Ascending aorta (tissue), 2 donors: ENCODE results near the gene H2AZ2. TPM values are rescaled to one million over a fixed set of nuclear protein-coding genes. Genes with fewer than 3 reads are reported as not detected.
"Not testable (repeated sequence)": the region's sequence is repeated elsewhere in the genome, so short reads cannot be mapped to it uniquely, and the experiment has no call there.

Source experiments
- DNase-seq, 2 donors: peaks; one replicate each; pipeline ENCODE4 v3.0.0-alpha.2; 2019; ENCODE audit warnings: low spot score in 2 of 2
- H3K27ac ChIP-seq, 2 donors: fragments of 200-600 bp; sonication (generic); one replicate each; pipeline ENCODE4 v1.5.1; 2016 to 2017; ENCODE audit warnings: mild to moderate bottlenecking in 1 of 2
- H3K27me3 ChIP-seq: fragments of 200-600 bp; sonication (generic); one replicate; pipeline ENCODE4 v1.5.1; 2017
- H3K36me3 ChIP-seq, 2 donors: fragments of 200-600 bp; sonication (generic); one replicate each; pipeline ENCODE4 v1.5.1; 2016
- H3K4me1 ChIP-seq, 2 donors: fragments of 200-600 bp; sonication (generic); one replicate each; pipeline ENCODE4 v1.5.1; 2016 to 2017; ENCODE audit warnings: mild to moderate bottlenecking in 1 of 2
- H3K4me3 ChIP-seq, 2 donors: fragments of 200-600 bp; sonication (generic); one replicate each; pipeline ENCODE4 v1.5.1; 2016 to 2017; ENCODE audit warnings: mild to moderate bottlenecking in 1 of 2
- H3K9me3 ChIP-seq, 2 donors: fragments of 200-600 bp; sonication (generic); one replicate each; pipeline ENCODE4 v1.5.1; 2016
- intact Hi-C: fragments of 100-400 bp; cut with DNase I; formaldehyde crosslinking; loops from one replicate; pipeline ENCODE4 v1.15.1; 2023
- total RNA-seq: library from RNA; depleted of rRNA; stranded (reverse); fragments of >200 nt; gene quantifications from one replicate; pipeline ENCODE4 v1.1.0, GENCODE V29; 2016
- TF ChIP-seq, protein P1 (sequence below), 3 experiments: fragments of 200-600 bp in 2 of 3; fragments of 450-650 bp in 1 of 3; sonication (generic) in 2 of 3; IDR thresholded peaks; one replicate each; pipeline ENCODE4 v1.5.1; 2016 to 2019; ENCODE audit warnings: antibody characterized with exemption in 3 of 3, mild to moderate bottlenecking in 1 of 3, moderate library complexity in 1 of 3

The H2AZ2 gene
- total RNA-seq, 1 donor from 2014 or later: 128 TPM

DNA sequence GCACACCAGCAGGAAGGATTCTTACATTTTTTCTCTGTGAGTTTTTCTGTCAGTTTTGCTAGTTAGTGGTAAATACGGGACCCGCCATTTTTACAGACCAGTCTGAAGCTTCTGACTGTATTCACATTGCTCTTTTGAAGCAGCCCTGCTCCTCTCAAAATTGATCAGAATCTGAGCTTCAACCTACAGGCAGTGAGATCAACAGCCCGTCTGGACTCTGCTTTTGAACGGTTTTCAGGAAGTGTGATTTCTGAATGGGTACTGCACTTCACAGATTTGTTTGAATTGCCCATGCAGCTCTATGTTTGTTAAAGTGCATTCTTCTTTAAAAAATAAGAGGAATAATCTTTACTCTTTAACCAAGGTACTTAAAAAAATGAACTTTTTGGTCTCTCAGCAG lies 28.5 kb upstream of the H2AZ2 start:
- Histone ChIP-seq H3K36me3 (peaks cover 0 to 3% of the 10 kb centered on the region in 2 donors), H3K27me3 (no peaks in the 10 kb centered on the region), H3K27ac (no peak overlapping the region), H3K9me3 (no peaks in the 10 kb centered on the region), H3K4me3 (no peak overlapping the region), H3K4me1 (peaks cover 4 to 9% of the 10 kb centered on the region in 2 donors)
- TF ChIP-seq, protein P1, sequence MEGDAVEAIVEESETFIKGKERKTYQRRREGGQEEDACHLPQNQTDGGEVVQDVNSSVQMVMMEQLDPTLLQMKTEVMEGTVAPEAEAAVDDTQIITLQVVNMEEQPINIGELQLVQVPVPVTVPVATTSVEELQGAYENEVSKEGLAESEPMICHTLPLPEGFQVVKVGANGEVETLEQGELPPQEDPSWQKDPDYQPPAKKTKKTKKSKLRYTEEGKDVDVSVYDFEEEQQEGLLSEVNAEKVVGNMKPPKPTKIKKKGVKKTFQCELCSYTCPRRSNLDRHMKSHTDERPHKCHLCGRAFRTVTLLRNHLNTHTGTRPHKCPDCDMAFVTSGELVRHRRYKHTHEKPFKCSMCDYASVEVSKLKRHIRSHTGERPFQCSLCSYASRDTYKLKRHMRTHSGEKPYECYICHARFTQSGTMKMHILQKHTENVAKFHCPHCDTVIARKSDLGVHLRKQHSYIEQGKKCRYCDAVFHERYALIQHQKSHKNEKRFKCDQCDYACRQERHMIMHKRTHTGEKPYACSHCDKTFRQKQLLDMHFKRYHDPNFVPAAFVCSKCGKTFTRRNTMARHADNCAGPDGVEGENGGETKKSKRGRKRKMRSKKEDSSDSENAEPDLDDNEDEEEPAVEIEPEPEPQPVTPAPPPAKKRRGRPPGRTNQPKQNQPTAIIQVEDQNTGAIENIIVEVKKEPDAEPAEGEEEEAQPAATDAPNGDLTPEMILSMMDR (IDR thresholded peaks at IDR 0.05): no peak
- no peak for DNase-seq
- intact Hi-C loops: no loop called here

GRCh38 chr7:44875241-44875640 lies 27.4 kb upstream of the H2AZ2 start:
- TF ChIP-seq, protein P1 (IDR thresholded peaks at IDR 0.05): no peak
- Histone ChIP-seq H3K4me3 (no peak overlapping the region), H3K36me3 (peaks cover 0 to 3% of the 10 kb centered on the region in 2 donors)

GRCh38 chr7:44872787-44873186 lies 24.9 kb upstream of the H2AZ2 start:
- Histone ChIP-seq H3K4me1 (no peaks in the 10 kb centered on the region), H3K9me3 (no peaks in the 10 kb centered on the region), H3K4me3 (no peak overlapping the region), H3K36me3 (no peaks in the 10 kb centered on the region), H3K27ac (no peak overlapping the region), H3K27me3 (no peaks in the 10 kb centered on the region)
- DNase-seq: no peak
- TF ChIP-seq, protein P1 (IDR thresholded peaks at IDR 0.05): no peak
- intact Hi-C loops: no loop called here

More at GRCh38 chr7:44875241-44875640, 27.4 kb upstream of the H2AZ2 start:
- Histone ChIP-seq H3K27ac (no peak overlapping the region), H3K27me3 (no peaks in the 10 kb centered on the region), H3K4me1 (peaks cover 0 to 3% of the 10 kb centered on the region in 2 donors), H3K9me3 (no peaks in the 10 kb centered on the region)
- intact Hi-C loops: no loop called here
- DNase-seq: no peak

DNA sequence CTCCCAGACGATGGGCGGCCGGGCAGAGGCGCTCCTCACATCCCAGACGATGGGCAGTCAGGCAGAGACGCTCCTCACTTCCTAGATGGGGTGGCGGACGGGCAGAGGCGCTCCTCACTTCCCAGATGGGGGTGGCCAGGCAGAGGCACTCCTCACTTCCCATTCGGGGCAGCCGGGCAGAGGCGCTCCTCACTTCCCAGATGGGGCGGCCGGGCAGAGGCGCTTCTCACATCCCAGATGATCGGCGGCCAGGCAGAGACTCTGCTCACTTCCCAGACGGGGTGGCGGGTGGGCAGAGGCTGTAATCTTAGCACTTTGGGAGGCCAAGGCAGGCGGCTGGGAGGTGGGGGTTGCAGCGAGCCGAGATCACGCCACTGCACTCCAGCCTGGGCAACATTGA lies 24.0 kb upstream of the H2AZ2 start:
- H3K27me3 ChIP-seq, H3K4me3 ChIP-seq, intact Hi-C loops, H3K27ac ChIP-seq, H3K9me3 ChIP-seq, H3K36me3 ChIP-seq, DNase-seq, H3K4me1 ChIP-seq: not testable (repeated sequence)

- H3K9me3 ChIP-seq, H3K36me3 ChIP-seq, intact Hi-C loops, H3K27ac ChIP-seq, H3K4me3 ChIP-seq, H3K27me3 ChIP-seq, DNase-seq, H3K4me1 ChIP-seq: not testable (repeated sequence)
These were observed 22.9 kb upstream of the H2AZ2 start for GRCh38 chr7:44870780-44871179.

- intact Hi-C loops: not testable (repeated sequence)
These were observed 22.4 kb upstream of the H2AZ2 start for GRCh38 chr7:44870336-44870735.

GRCh38 chr7:44867073-44867995 lies 19.4 kb upstream of the H2AZ2 start:
- intact Hi-C loops: no loop called here

More at GRCh38 chr7:44870336-44870735, 22.4 kb upstream of the H2AZ2 start:
- H3K4me1 ChIP-seq, H3K27me3 ChIP-seq, H3K36me3 ChIP-seq, H3K4me3 ChIP-seq, DNase-seq, H3K9me3 ChIP-seq, H3K27ac ChIP-seq: not testable (repeated sequence)

DNA sequence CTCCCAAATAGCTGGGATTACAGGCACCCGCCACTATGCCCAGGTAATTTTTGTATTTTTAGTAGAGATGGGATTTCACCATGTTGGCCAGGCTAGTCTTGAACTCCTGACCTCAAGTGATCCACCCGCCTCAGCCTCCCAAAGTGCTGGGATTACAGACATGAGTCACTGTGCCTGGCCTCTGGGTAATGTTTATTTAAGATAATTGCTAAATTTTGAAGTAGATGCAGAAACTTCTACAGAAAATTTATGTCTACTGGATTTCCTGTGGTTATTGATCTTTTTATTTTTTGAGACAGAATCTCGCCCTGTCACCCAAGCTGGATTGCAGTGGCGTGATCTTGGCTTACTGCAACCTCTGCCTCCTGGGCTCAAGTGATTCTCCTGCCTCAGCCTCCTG lies 14.1 kb upstream of the H2AZ2 start:
- H3K9me3 ChIP-seq, H3K4me1 ChIP-seq, H3K36me3 ChIP-seq, H3K4me3 ChIP-seq, DNase-seq, intact Hi-C loops, H3K27ac ChIP-seq, H3K27me3 ChIP-seq: not testable (repeated sequence)

More at GRCh38 chr7:44867073-44867995, 19.4 kb upstream of the H2AZ2 start:
- no peak for DNase-seq
- Histone ChIP-seq H3K9me3 (no peaks in the 10 kb centered on the region), H3K36me3 (no peaks in the 10 kb centered on the region), H3K4me1 (no peaks in the 10 kb centered on the region), H3K27me3 (no peaks in the 10 kb centered on the region), H3K4me3 (no peak overlapping the region), H3K27ac (no peak overlapping the region)
- TF ChIP-seq, protein P1 (IDR thresholded peaks at IDR 0.05): no peak
